B cell (primary cell): Measurements from ENCODE around the gene FAM168A. TPM values are rescaled to one million over a fixed set of nuclear protein-coding genes. Genes with fewer than 3 reads are reported as not detected.

Source experiments
- ATAC-seq: fragments of 200-7000 bp; cut with Tn5 transposase; one replicate; pipeline ENCODE4 v1.10.0; 2021; ENCODE audit warnings: low read depth, mild to moderate bottlenecking, moderate number of reproducible peaks, moderate library complexity
- CTCF ChIA-PET: fragments of 350-600 bp; sonication (Branson Sonifier 250); formaldehyde crosslinking; loops from one replicate; lab custom pipeline; 2021; ENCODE audit warnings: antibody characterized with exemption, inconsistent platforms; lab: Charles Lee
- POLR2A ChIA-PET: fragments of 350-600 bp; sonication (Branson Sonifier 250); formaldehyde crosslinking; loops from one replicate; lab custom pipeline; 2021; ENCODE audit warnings: antibody characterized with exemption; lab: Charles Lee
- DNase-seq: peaks from one replicate; pipeline ENCODE4 v3.0.0; 2013
- H2AFZ ChIP-seq: 2 replicates; pipeline ENCODE4 v1.6.1; 2012; ENCODE audit warnings: mild to moderate bottlenecking, low read depth, low read length; ENCODE audit not compliant: insufficient read depth, poor library complexity, severe bottlenecking
- H3K27ac ChIP-seq, 2 donors: 1 replicate in 1 of 2; 2 replicates in 1 of 2; pipeline ENCODE4 v1.5.1; 2012 to 2013; ENCODE audit warnings: low read length in 2 of 2, mild to moderate bottlenecking in 2 of 2, moderate library complexity in 1 of 2
- H3K27me3 ChIP-seq, 4 experiments: fragments of 200-600 bp in 1 of 4; sonication (generic) in 1 of 4; replicated peaks in 1 of 4; 1 replicate in 2 of 4; 2 replicates in 2 of 4; pipeline versions ENCODE4 v1.6.1 to v1.7.0; 2013 to 2016; ENCODE audit warnings: low read length in 3 of 4, mild to moderate bottlenecking in 2 of 4, mixed read lengths in 1 of 4, moderate library complexity in 1 of 4; ENCODE audit not compliant: insufficient read depth in 4 of 4, control insufficient read depth in 3 of 4; ENCODE audit errors: control extremely low read depth in 1 of 4
- H3K36me3 ChIP-seq, 2 experiments: replicated peaks in 1 of 2; 1 replicate in 1 of 2; 2 replicates in 1 of 2; pipeline versions ENCODE4 v1.6.1 to v1.7.1; 2013; ENCODE audit warnings: low read length in 1 of 2; ENCODE audit not compliant: insufficient read depth in 2 of 2, control insufficient read depth in 1 of 2; ENCODE audit errors: control extremely low read depth in 1 of 2, extremely low read depth in 1 of 2
- H3K4me1 ChIP-seq, 2 donors: fragments of 200-600 bp in 1 of 2; sonication (generic) in 1 of 2; 1 replicate in 1 of 2; 2 replicates in 1 of 2; pipeline versions ENCODE4 v1.5.1 to v1.6.1; 2013 to 2017; ENCODE audit warnings: low read length in 2 of 2; ENCODE audit not compliant: control insufficient read depth in 2 of 2, insufficient read depth in 2 of 2
- H3K4me2 ChIP-seq: replicated peaks from 2 replicates; pipeline ENCODE3; 2012; ENCODE audit warnings: mild to moderate bottlenecking, low read depth, low read length; ENCODE audit not compliant: poor library complexity, severe bottlenecking
- H3K4me3 ChIP-seq, 5 experiments: fragments of 200-600 bp in 1 of 5; sonication (generic) in 1 of 5; 1 replicate in 3 of 5; 2 replicates in 2 of 5; pipeline versions ENCODE4 v1.5.1 to v1.7.0; 2011 to 2016; ENCODE audit warnings: low read length in 4 of 5, mild to moderate bottlenecking in 4 of 5, low read depth in 2 of 5, control low read depth in 1 of 5, moderate library complexity in 1 of 5; ENCODE audit not compliant: insufficient read depth in 1 of 5; ENCODE audit errors: control extremely low read depth in 1 of 5, extremely low read depth in 1 of 5
- H3K79me2 ChIP-seq: fragments of 200-600 bp; sonication (generic); one replicate; pipeline ENCODE4 v1.6.0; 2016; ENCODE audit warnings: low read length; ENCODE audit not compliant: control insufficient read depth, insufficient read depth
- H3K9ac ChIP-seq: fragments of 200-600 bp; sonication (generic); 2 replicates; pipeline ENCODE4 v1.6.1; 2017; ENCODE audit warnings: mild to moderate bottlenecking, low read length, moderate library complexity
- H3K9me3 ChIP-seq, 3 donors: one replicate each; pipeline versions ENCODE4 v1.6.1 to v1.7.1; 2013; ENCODE audit warnings: low read length in 2 of 3; ENCODE audit not compliant: control insufficient read depth in 2 of 3, insufficient read depth in 1 of 3; ENCODE audit errors: control extremely low read depth in 1 of 3
- H4K20me1 ChIP-seq: 2 replicates; pipeline ENCODE4 v1.6.0; 2012; ENCODE audit warnings: mild to moderate bottlenecking, low read length; ENCODE audit not compliant: insufficient read depth, control insufficient read depth, poor library complexity, severe bottlenecking
- H3K27ac Mint-ChIP-seq: one replicate; pipeline ENCODE4 v1.8.0; 2021; ENCODE audit warnings: mixed read lengths
- H3K27me3 Mint-ChIP-seq: one replicate; pipeline ENCODE4 v1.8.0; 2021; ENCODE audit warnings: mixed read lengths
- H3K4me1 Mint-ChIP-seq: one replicate; pipeline ENCODE4 v1.8.0; 2021; ENCODE audit warnings: mixed read lengths
- H3K4me3 Mint-ChIP-seq: one replicate; pipeline ENCODE4 v1.8.0; 2021; ENCODE audit warnings: mixed read lengths
- H3K9me3 Mint-ChIP-seq: one replicate; pipeline ENCODE4 v1.8.0; 2022; ENCODE audit warnings: mixed read lengths; ENCODE audit not compliant: insufficient read depth
- EZH2 ChIP-seq: IDR thresholded peaks from 2 replicates; pipeline ENCODE4 v1.6.1; 2012; ENCODE audit warnings: borderline replicate concordance, low read depth, mild to moderate bottlenecking, moderate library complexity, low read length; ENCODE audit not compliant: insufficient read depth, poor library complexity, severe bottlenecking
- WGBS: methylation state at CpG from one replicate; pipeline ENCODE4 v1.1.5; 2013; ENCODE audit warnings: missing lambda C conversion rate; ENCODE audit not compliant: insufficient coverage; 5-methylcytosine and 5-hydroxymethylcytosine counted together
- intact Hi-C: fragments of 100-400 bp; cut with micrococcal nuclease; formaldehyde crosslinking; loops from one replicate; pipeline ENCODE4 v1.10.0; 2022
- polyA plus RNA-seq: library from polyadenylated mRNA; depleted of rRNA; stranded (reverse); fragments of >200 nt; gene quantifications from 2 replicates; pipeline ENCODE4 v1.2.3, GENCODE V29; 2012
- total RNA-seq, 2 donors: library from RNA; stranded (reverse); fragments of 120-200 nt in 1 of 2; gene quantifications; 1 replicate in 1 of 2; 2 replicates in 1 of 2; pipeline versions ENCODE4 v1.2.3 to v1.2.4, GENCODE V29; 2013 to 2022
- TF ChIP-seq, protein P1 (sequence below): fragments of 200-600 bp; IDR thresholded peaks from one replicate; pipeline ENCODE4 v1.8.0; 2022; ENCODE audit warnings: antibody characterized with exemption, mild to moderate bottlenecking

Gene FAM168A
- total and polyA plus RNA-seq, 2 donors (not counting 1 experiment from before 2014, with no cell fraction given) = 11.0 to 26.8 TPM

DNA sequence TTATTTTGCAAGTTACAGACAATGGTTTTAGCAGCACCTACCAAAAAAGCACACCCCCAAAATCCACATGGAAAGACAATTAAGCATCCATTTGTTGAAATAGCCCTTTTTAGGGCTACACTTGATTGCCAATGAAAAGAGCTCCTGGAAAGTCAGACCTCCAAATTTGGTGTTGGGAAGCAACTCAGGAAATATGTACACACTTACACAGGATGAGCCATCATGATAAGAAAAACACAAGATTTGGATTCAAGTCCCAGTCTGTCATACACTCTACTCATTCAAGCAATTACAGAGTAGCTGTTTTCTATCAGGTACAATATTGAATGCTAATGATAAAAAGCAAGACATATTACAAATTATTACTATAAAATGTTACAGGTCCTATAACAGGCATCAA, 31.5 kb downstream of the FAM168A start:
- ATAC-seq (no peak), DNase-seq (no peak)
- Histone ChIP-seq H3K4me2 (no peak overlapping the region), H3K4me1 (no peaks in the 10 kb centered on the region), H2AFZ (no peak overlapping the region), H3K36me3 (peaks cover 2 to 6% of the 10 kb centered on the region in 2 experiments), H3K79me2 (peaks cover 2% of the 10 kb centered on the region), H3K9ac (no peak overlapping the region), H3K27me3 (no peaks in the 10 kb centered on the region), H3K27ac (no peak overlapping the region), H4K20me1 (no peaks in the 10 kb centered on the region), H3K9me3 (no peaks in the 10 kb centered on the region), H3K4me3 (no peak overlapping the region)
- POLR2A ChIA-PET = no interaction called here
- CTCF ChIA-PET = no interaction called here
- intact Hi-C loops = no loop called here
- no peak for TF ChIP-seq EZH2
- TF ChIP-seq, protein P1, sequence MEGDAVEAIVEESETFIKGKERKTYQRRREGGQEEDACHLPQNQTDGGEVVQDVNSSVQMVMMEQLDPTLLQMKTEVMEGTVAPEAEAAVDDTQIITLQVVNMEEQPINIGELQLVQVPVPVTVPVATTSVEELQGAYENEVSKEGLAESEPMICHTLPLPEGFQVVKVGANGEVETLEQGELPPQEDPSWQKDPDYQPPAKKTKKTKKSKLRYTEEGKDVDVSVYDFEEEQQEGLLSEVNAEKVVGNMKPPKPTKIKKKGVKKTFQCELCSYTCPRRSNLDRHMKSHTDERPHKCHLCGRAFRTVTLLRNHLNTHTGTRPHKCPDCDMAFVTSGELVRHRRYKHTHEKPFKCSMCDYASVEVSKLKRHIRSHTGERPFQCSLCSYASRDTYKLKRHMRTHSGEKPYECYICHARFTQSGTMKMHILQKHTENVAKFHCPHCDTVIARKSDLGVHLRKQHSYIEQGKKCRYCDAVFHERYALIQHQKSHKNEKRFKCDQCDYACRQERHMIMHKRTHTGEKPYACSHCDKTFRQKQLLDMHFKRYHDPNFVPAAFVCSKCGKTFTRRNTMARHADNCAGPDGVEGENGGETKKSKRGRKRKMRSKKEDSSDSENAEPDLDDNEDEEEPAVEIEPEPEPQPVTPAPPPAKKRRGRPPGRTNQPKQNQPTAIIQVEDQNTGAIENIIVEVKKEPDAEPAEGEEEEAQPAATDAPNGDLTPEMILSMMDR = no peak
- no peaks in the 10 kb centered on the region for H3K9me3 Mint-ChIP-seq
- H3K4me1 Mint-ChIP-seq = peaks cover 6% of the 10 kb centered on the region
- no peak overlapping the region for H3K4me3 Mint-ChIP-seq
- no peaks in the 10 kb centered on the region for H3K27me3 Mint-ChIP-seq
- H3K27ac Mint-ChIP-seq = no peak overlapping the region

- WGBS = no CpG with 5 or more reads among the region's 1 CpG
Observed at GRCh38 chr11:73565804-73566203, 32.1 kb downstream of the FAM168A start.

More at GRCh38 chr11:73565804-73566203, 32.1 kb downstream of the FAM168A start:
- CTCF ChIA-PET = no interaction called here
- Histone ChIP-seq H3K4me1 (no peaks in the 10 kb centered on the region), H3K27me3 (no peaks in the 10 kb centered on the region), H3K36me3 (peaks cover 2 to 6% of the 10 kb centered on the region in 2 experiments), H3K4me3 (no peak overlapping the region), H4K20me1 (no peaks in the 10 kb centered on the region), H3K4me2 (no peak overlapping the region), H3K79me2 (peaks cover 2% of the 10 kb centered on the region), H2AFZ (no peak overlapping the region), H3K9me3 (no peaks in the 10 kb centered on the region), H3K27ac (no peak overlapping the region), H3K9ac (no peak overlapping the region)
- no peaks in the 10 kb centered on the region for H3K27me3 Mint-ChIP-seq
- intact Hi-C loops = no loop called here
- H3K9me3 Mint-ChIP-seq = no peaks in the 10 kb centered on the region
- peaks cover 6% of the 10 kb centered on the region for H3K4me1 Mint-ChIP-seq
- no peak overlapping the region for H3K4me3 Mint-ChIP-seq
- ATAC-seq (no peak), DNase-seq (no peak)
- POLR2A ChIA-PET = no interaction called here
- TF ChIP-seq, protein P1 = no peak
- TF ChIP-seq EZH2 = no peak
- no peak overlapping the region for H3K27ac Mint-ChIP-seq
